NT2/D1 (cell line): ENCODE data around the gene RBM24.

Experiments used
- YY1 ChIP-seq: IDR thresholded peaks from 2 replicates; pipeline ENCODE4 v1.6.1; 2011; ENCODE audit not compliant: insufficient read length, insufficient read depth
- ZNF274 ChIP-seq: IDR thresholded peaks from 2 replicates; pipeline ENCODE4 v1.6.1; 2011; ENCODE audit warnings: mild to moderate bottlenecking, low read depth, low read length

DNA sequence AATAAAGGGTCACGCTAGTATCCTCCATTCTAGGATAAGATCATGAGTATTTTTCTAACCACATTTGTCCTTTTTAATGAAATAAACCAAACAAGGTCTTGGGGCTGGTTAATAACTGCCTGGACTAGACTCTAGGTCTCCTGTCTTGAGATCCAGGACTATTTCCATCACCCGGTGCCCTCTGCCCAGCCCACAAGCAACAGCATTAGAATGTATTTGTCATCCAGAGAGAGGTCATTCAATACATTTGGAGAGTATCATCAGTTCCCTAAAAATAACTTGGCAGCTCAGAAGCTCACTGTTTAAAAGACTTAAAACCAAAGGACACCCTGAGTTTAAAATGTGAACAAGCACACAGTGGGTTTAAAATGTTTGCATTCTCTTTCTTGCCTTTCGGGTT, 4.4 kb upstream of the RBM24 start:
- no peak for TF ChIP-seq ZNF274
- TF ChIP-seq YY1, result no peak
